HEK293 (cell line): ENCODE results near the gene KRT71.

ENCODE experiments used
- CTCF ChIA-PET: fragments of 350-600 bp; formaldehyde crosslinking; extraction: SDS; loops from one replicate; lab custom pipeline; 2021; ENCODE audit warnings: antibody characterized with exemption; lab: Yijun Ruan, JAX
- POLR2A ChIA-PET: fragments of 300-600 bp; formaldehyde crosslinking; extraction: SDS; loops from one replicate; lab custom pipeline; 2020; ENCODE audit warnings: antibody characterized with exemption, inconsistent platforms; lab: Yijun Ruan, JAX
- H3K27ac ChIP-seq: fragments of 200-500 bp; sonication (Bioruptor generic); 2 replicates; pipeline ENCODE4 v1.5.1; 2014; ENCODE audit warnings: low read depth, low read length, control low read depth, inconsistent platforms; ENCODE audit errors: extremely low read depth
- H3K36me3 ChIP-seq, 2 experiments: fragments of 200-500 bp in 1 of 2; sonication (Bioruptor generic) in 1 of 2; 1 replicate in 1 of 2; 2 replicates in 1 of 2; pipeline ENCODE4 v1.5.1; 2014 to 2017; ENCODE audit warnings: inconsistent platforms in 2 of 2, low read length in 2 of 2; ENCODE audit not compliant: control insufficient read depth in 2 of 2, insufficient read depth in 1 of 2
- H3K4me1 ChIP-seq: fragments of 200-500 bp; sonication (Bioruptor generic); 2 replicates; pipeline ENCODE4 v1.5.1; 2014; ENCODE audit warnings: mild to moderate bottlenecking, low read length, inconsistent platforms; ENCODE audit not compliant: control insufficient read depth, insufficient read depth
- H3K4me3 ChIP-seq: 2 replicates; pipeline ENCODE4 v1.5.1; 2011; ENCODE audit warnings: low read depth, mild to moderate bottlenecking, control low read depth, low read length, moderate library complexity
- H3K9me3 ChIP-seq: fragments of 200-500 bp; sonication (Bioruptor generic); 2 replicates; pipeline ENCODE4 v1.5.1; 2014; ENCODE audit warnings: low read depth, low read length, inconsistent platforms; ENCODE audit not compliant: control insufficient read depth, insufficient read depth
- AEBP2 ChIP-seq: fragments of 450-650 bp; formaldehyde crosslinking; IDR thresholded peaks from 2 replicates; pipeline ENCODE4 v1.5.1; 2016; ENCODE audit warnings: missing biosample characterization, missing genetic modification characterization, borderline replicate concordance
- EGR2 ChIP-seq: fragments of 450-650 bp; formaldehyde crosslinking; IDR thresholded peaks from 2 replicates; pipeline ENCODE4 v1.5.1; 2016; ENCODE audit warnings: low read depth, missing biosample characterization, missing genetic modification characterization
- GLI4 ChIP-seq: fragments of 450-650 bp; formaldehyde crosslinking; IDR thresholded peaks from 2 replicates; pipeline ENCODE4 v1.5.1; 2016; ENCODE audit warnings: missing biosample characterization, missing genetic modification characterization
- KLF16 ChIP-seq: fragments of 450-650 bp; formaldehyde crosslinking; IDR thresholded peaks from 2 replicates; pipeline ENCODE4 v1.5.1; 2017; ENCODE audit warnings: missing biosample characterization, missing genetic modification characterization
- PBX3 ChIP-seq: sonication (generic); formaldehyde crosslinking; IDR thresholded peaks from 2 replicates; pipeline ENCODE4 v1.8.1; 2022; ENCODE audit warnings: mild to moderate bottlenecking, moderate library complexity, missing genetic modification reagents
- SP2 ChIP-seq: fragments of 450-650 bp; formaldehyde crosslinking; IDR thresholded peaks from 2 replicates; pipeline ENCODE4 v1.5.1; 2016; ENCODE audit warnings: missing biosample characterization, missing genetic modification characterization
- YY2 ChIP-seq: fragments of 450-650 bp; formaldehyde crosslinking; IDR thresholded peaks from 2 replicates; pipeline ENCODE4 v1.5.1; 2016; ENCODE audit warnings: missing biosample characterization, missing genetic modification characterization
- ZBTB17 ChIP-seq: fragments of 450-650 bp; formaldehyde crosslinking; IDR thresholded peaks from 2 replicates; pipeline ENCODE4 v1.5.1; 2016; ENCODE audit warnings: missing biosample characterization, missing genetic modification characterization
- ZFHX2 ChIP-seq: fragments of 450-650 bp; formaldehyde crosslinking; conservative IDR thresholded peaks from 2 replicates; pipeline ENCODE4 v1.5.1; 2016; ENCODE audit warnings: missing biosample characterization, missing genetic modification characterization
- ZNF10 ChIP-seq: fragments of 450-650 bp; formaldehyde crosslinking; IDR thresholded peaks from 2 replicates; pipeline ENCODE4 v1.5.1; 2017; ENCODE audit warnings: missing biosample characterization, missing genetic modification characterization
- ZNF121 ChIP-seq: fragments of 450-650 bp; formaldehyde crosslinking; IDR thresholded peaks from 2 replicates; pipeline ENCODE4 v1.5.1; 2016; ENCODE audit warnings: missing biosample characterization, missing genetic modification characterization
- ZNF133 ChIP-seq: fragments of 450-650 bp; formaldehyde crosslinking; IDR thresholded peaks from 2 replicates; pipeline ENCODE4 v1.5.1; 2016; ENCODE audit warnings: missing biosample characterization, missing genetic modification characterization
- ZNF16 ChIP-seq: fragments of 450-650 bp; formaldehyde crosslinking; IDR thresholded peaks from 2 replicates; pipeline ENCODE4 v1.5.1; 2016; ENCODE audit warnings: low read depth, missing biosample characterization, missing genetic modification characterization
- ZNF175 ChIP-seq: fragments of 450-650 bp; formaldehyde crosslinking; IDR thresholded peaks from 2 replicates; pipeline ENCODE4 v1.5.1; 2016; ENCODE audit warnings: missing biosample characterization, missing genetic modification characterization
- ZNF335 ChIP-seq: fragments of 450-650 bp; formaldehyde crosslinking; conservative IDR thresholded peaks from 2 replicates; pipeline ENCODE4 v1.5.1; 2016; ENCODE audit warnings: missing biosample characterization, missing genetic modification characterization
- ZNF350 ChIP-seq: fragments of 450-650 bp; formaldehyde crosslinking; IDR thresholded peaks from 2 replicates; pipeline ENCODE4 v1.5.0; 2017; ENCODE audit warnings: missing biosample characterization, mild to moderate bottlenecking, missing genetic modification characterization
- ZNF362 ChIP-seq: fragments of 450-650 bp; formaldehyde crosslinking; IDR thresholded peaks from 2 replicates; pipeline ENCODE4 v1.5.1; 2016; ENCODE audit warnings: missing biosample characterization, missing genetic modification characterization
- ZNF48 ChIP-seq: fragments of 450-650 bp; formaldehyde crosslinking; IDR thresholded peaks from 2 replicates; pipeline ENCODE4 v1.5.1; 2016; ENCODE audit warnings: missing biosample characterization, missing genetic modification characterization
- ZNF521 ChIP-seq: fragments of 450-650 bp; formaldehyde crosslinking; IDR thresholded peaks from 2 replicates; pipeline ENCODE4 v1.5.1; 2017; ENCODE audit warnings: missing biosample characterization, mild to moderate bottlenecking, missing genetic modification characterization
- ZNF548 ChIP-seq: fragments of 450-650 bp; formaldehyde crosslinking; IDR thresholded peaks from 2 replicates; pipeline ENCODE4 v1.5.1; 2016; ENCODE audit warnings: missing biosample characterization, missing genetic modification characterization
- ZNF596 ChIP-seq: fragments of 450-650 bp; IDR thresholded peaks from 2 replicates; pipeline ENCODE4 v1.5.0; 2018; ENCODE audit warnings: missing biosample characterization, mild to moderate bottlenecking, missing genetic modification characterization, moderate library complexity
- ZNF626 ChIP-seq: fragments of 450-650 bp; sonication (Bioruptor Pico); formaldehyde crosslinking; IDR thresholded peaks from 2 replicates; pipeline ENCODE4 v1.5.1; 2018; ENCODE audit warnings: missing biosample characterization, missing genetic modification characterization, inconsistent platforms
- ZNF692 ChIP-seq: fragments of 450-650 bp; formaldehyde crosslinking; IDR thresholded peaks from 2 replicates; pipeline ENCODE4 v1.5.1; 2016; ENCODE audit warnings: missing biosample characterization, missing genetic modification characterization
- ZNF776 ChIP-seq: fragments of 450-650 bp; formaldehyde crosslinking; IDR thresholded peaks from 2 replicates; pipeline ENCODE4 v1.5.0; 2017; ENCODE audit warnings: missing biosample characterization, missing genetic modification characterization, borderline replicate concordance
- ZNF830 ChIP-seq: fragments of 450-650 bp; IDR thresholded peaks from 2 replicates; pipeline ENCODE4 v1.5.0; 2018; ENCODE audit warnings: missing biosample characterization, missing genetic modification characterization, low read depth, mild to moderate bottlenecking, moderate library complexity
- ZNF843 ChIP-seq: fragments of 450-650 bp; formaldehyde crosslinking; IDR thresholded peaks from 2 replicates; pipeline ENCODE4 v1.5.1; 2016; ENCODE audit warnings: missing biosample characterization, missing genetic modification characterization
- ZSCAN5A ChIP-seq: fragments of 450-650 bp; formaldehyde crosslinking; IDR thresholded peaks from 2 replicates; pipeline ENCODE4 v1.5.1; 2016; ENCODE audit warnings: missing biosample characterization, missing genetic modification characterization

The KRT71 gene

GRCh38 chr12:52552681-52553195, at the start of gene KRT71:
Gene KRT71 (minus strand): TSS chr12:52553145. CDS start chr12:52553077, 68 bp downstream.
- Histone ChIP-seq H3K9me3 (no peaks in the 10 kb centered on the region), H3K36me3 (no peaks in the 10 kb centered on the region), H3K4me1 (no peaks in the 10 kb centered on the region), H3K4me3 (no peak within 1 kb of the TSS), H3K27ac (no peak within 1 kb of the TSS)
- POLR2A ChIA-PET, result no interaction called here
- CTCF ChIA-PET, result interaction anchor here (0.6 to 0.9 kb wide), 6 partner anchors 17 to 328 kb away, joined by 3 to 4 read pairs (median 3); no protein-coding TSS in a partner anchor
- TF ChIP-seq ZNF10, result no peak
- TF ChIP-seq AEBP2 (tag by site-specific recombination), result no peak
- TF ChIP-seq ZNF362, result no peak
- TF ChIP-seq ZNF626 (tag by site-specific recombination), result no peak
- TF ChIP-seq ZNF776 (tag by site-specific recombination), result no peak

GRCh38 chr12:52602552-52602951, 49.6 kb upstream of the KRT71 start:
- Histone ChIP-seq H3K4me1 (no peaks in the 10 kb centered on the region), H3K4me3 (no peak overlapping the region), H3K9me3 (no peaks in the 10 kb centered on the region), H3K27ac (no peak overlapping the region)
- POLR2A ChIA-PET, result no interaction called here
- TF ChIP-seq PBX3, result no peak
- no peak for TF ChIP-seq ZNF521
- TF ChIP-seq ZNF548 (tag by site-specific recombination), result no peak
- no peak for TF ChIP-seq ZBTB17 (tag by site-specific recombination)
- no peak for TF ChIP-seq ZNF626 (tag by site-specific recombination)
- TF ChIP-seq EGR2 (tag by site-specific recombination), result no peak
- no peak for TF ChIP-seq ZNF335
- TF ChIP-seq KLF16 (tag by site-specific recombination), result no peak
- TF ChIP-seq ZFHX2 (tag by site-specific recombination), result no peak
- no peak for TF ChIP-seq GLI4
- TF ChIP-seq, all 188 proteins: peak for 0
- H3K36me3 ChIP-seq, result no peaks in the 10 kb centered on the region
- CTCF ChIA-PET, result interaction anchor here (0.9 kb wide), 1 partner anchor 19 kb away, joined by 5 read pairs; no protein-coding TSS in a partner anchor

GRCh38 chr12:52601671-52602070, 48.7 kb upstream of the KRT71 start:
- CTCF ChIA-PET, result interaction anchor here (0.9 kb wide), 1 partner anchor 18 kb away, joined by 5 read pairs; no protein-coding TSS in a partner anchor
- Histone ChIP-seq H3K27ac (no peak overlapping the region), H3K9me3 (no peaks in the 10 kb centered on the region), H3K36me3 (no peaks in the 10 kb centered on the region), H3K4me1 (no peaks in the 10 kb centered on the region), H3K4me3 (no peak overlapping the region)
- POLR2A ChIA-PET, result no interaction called here
- TF ChIP-seq ZNF48 (tag by site-specific recombination), result no peak
- no peak for TF ChIP-seq ZNF843 (tag by site-specific recombination)
- no peak for TF ChIP-seq KLF16 (tag by site-specific recombination)
- no peak for TF ChIP-seq ZNF350 (tag by site-specific recombination)
- no peak for TF ChIP-seq YY2 (tag by site-specific recombination)
- TF ChIP-seq ZNF776 (tag by site-specific recombination), result no peak
- no peak for TF ChIP-seq ZNF121 (tag by site-specific recombination)
- no peak for TF ChIP-seq ZNF596 (tag by site-specific recombination)
- no peak for TF ChIP-seq ZNF830 (tag by site-specific recombination)
- no peak for TF ChIP-seq ZNF133
- TF ChIP-seq ZNF16 (tag by site-specific recombination), result no peak
- TF ChIP-seq ZNF175 (tag by site-specific recombination), result no peak
- TF ChIP-seq SP2 (tag by site-specific recombination), result no peak
- no peak for TF ChIP-seq ZNF692 (tag by site-specific recombination)
- no peak for TF ChIP-seq ZSCAN5A
- no peak for TF ChIP-seq ZNF335
